Upper lobe of left lung (tissue), 6 donors: ENCODE measurements around the gene VWA7. TPM values are rescaled to one million over a fixed set of nuclear protein-coding genes. Genes with fewer than 3 reads are reported as not detected.

ENCODE experiments used
- ATAC-seq, 2 donors: fragments of 200-7000 bp; cut with Tn5 transposase; one replicate each; pipeline ENCODE4 v1.9.1; 2022; ENCODE audit warnings: mild to moderate bottlenecking in 2 of 2, moderate library complexity in 2 of 2; ENCODE audit not compliant: low FRiP score in 2 of 2
- DNase-seq, 2 donors: peaks; one replicate each; pipeline ENCODE4 v3.0.0-alpha.2; 2019 to 2020
- H3K27ac ChIP-seq, 4 donors: fragments of 200-600 bp; sonication (generic); one replicate each; pipeline ENCODE4 v1.5.1; 2016 to 2019
- H3K27me3 ChIP-seq, 4 donors: fragments of 200-600 bp; sonication (generic); one replicate each; pipeline ENCODE4 v1.5.1; 2017 to 2019
- H3K36me3 ChIP-seq, 4 donors: fragments of 200-600 bp; sonication (generic); one replicate each; pipeline ENCODE4 v1.5.1; 2016 to 2019
- H3K4me1 ChIP-seq, 4 donors: fragments of 200-600 bp; sonication (generic); one replicate each; pipeline ENCODE4 v1.5.1; 2018 to 2019
- H3K4me3 ChIP-seq, 4 donors: fragments of 200-600 bp; sonication (generic); one replicate each; pipeline ENCODE4 v1.5.1; 2017 to 2019; ENCODE audit warnings: mild to moderate bottlenecking in 2 of 4, moderate library complexity in 1 of 4
- H3K9me3 ChIP-seq, 4 donors: fragments of 200-600 bp; sonication (generic); one replicate each; pipeline ENCODE4 v1.5.1; 2018 to 2019
- CTCF ChIP-seq, 6 experiments: fragments of 450-650 bp in 4 of 6; fragments of 200-600 bp in 2 of 6; sonication (generic) in 2 of 6; IDR thresholded peaks; one replicate each; pipeline ENCODE4 v1.5.1; 2016 to 2019; ENCODE audit warnings: antibody characterized with exemption in 6 of 6
- EP300 ChIP-seq, 4 donors: sonication (generic); formaldehyde crosslinking; IDR thresholded peaks; one replicate each; pipeline ENCODE4 v1.5.1; 2017; ENCODE audit warnings: antibody characterized with exemption in 4 of 4, control low read depth in 2 of 4
- POLR2A ChIP-seq, 4 donors: fragments of 450-650 bp; IDR thresholded peaks; one replicate each; pipeline ENCODE4 v1.5.1; 2016 to 2017; ENCODE audit warnings: antibody characterized with exemption in 4 of 4, mild to moderate bottlenecking in 2 of 4
- POLR2AphosphoS5 ChIP-seq, 2 donors: sonication (generic); formaldehyde crosslinking; IDR thresholded peaks; one replicate each; pipeline ENCODE4 v1.5.1; 2017; ENCODE audit warnings: antibody characterized with exemption in 2 of 2
- WGBS, 2 donors: methylation state at CpG; one replicate each; pipeline ENCODE4 v1.1.5; 2017 to 2018; 5-methylcytosine and 5-hydroxymethylcytosine counted together
- total RNA-seq, 6 donors: library from RNA; depleted of rRNA in 4 of 6; stranded (reverse); fragments of >200 nt in 4 of 6; gene quantifications; one replicate each; pipeline versions ENCODE4 v1.1.0 to v1.2.1, GENCODE V29; 2016 to 2021
- donor health status: DM: no; HTN: no; CAD: no; lungs with moderate emphysema.
- donor health status: DM: no; HTN: yes; CAD: no; lungs with severe emphysema.

Gene VWA7
- total RNA-seq, 6 donors from 2014 or later: 4.0 to 7.4 (median 6.6) TPM

GRCh38 chr6:31750411-31751022 lies 26.6 kb downstream of the VWA7 start:
- Histone ChIP-seq H3K4me3 (no peak overlapping the region), H3K27ac (no peak overlapping the region), H3K4me1 (no peaks in the 10 kb centered on the region), H3K9me3 (no peaks in the 10 kb centered on the region), H3K36me3 (no peaks in the 10 kb centered on the region), H3K27me3 (no peaks in the 10 kb centered on the region)
- TF ChIP-seq CTCF (IDR thresholded peaks at IDR 0.05): no peak
- no peak for TF ChIP-seq POLR2A (IDR thresholded peaks at IDR 0.05)
- no peak for TF ChIP-seq EP300 (IDR thresholded peaks at IDR 0.05)
- no peak for TF ChIP-seq POLR2AphosphoS5 (IDR thresholded peaks at IDR 0.05)
- DNase-seq (no peak), ATAC-seq (no peak)
- WGBS, 2 donors: 86 to 88% methylated on average over 7 of the region's 7 CpGs

GRCh38 chr6:31749301-31750036 lies 27.7 kb downstream of the VWA7 start:
- no peak for TF ChIP-seq POLR2AphosphoS5 (IDR thresholded peaks at IDR 0.05)
- H3K4me1 ChIP-seq: no peaks in the 10 kb centered on the region
- no peak overlapping the region for H3K4me3 ChIP-seq
- no peaks in the 10 kb centered on the region for H3K36me3 ChIP-seq
- no peak overlapping the region for H3K27ac ChIP-seq
- ATAC-seq: no peak
- WGBS, 2 donors: 92 to 95% methylated on average over 8 of the region's 8 CpGs
- H3K27me3 ChIP-seq: no peaks in the 10 kb centered on the region
- DNase-seq: no peak
- H3K9me3 ChIP-seq: no peaks in the 10 kb centered on the region

GRCh38 chr6:31744422-31744821 lies 32.7 kb downstream of the VWA7 start:
- H3K9me3 ChIP-seq: no peaks in the 10 kb centered on the region
- H3K27me3 ChIP-seq: no peaks in the 10 kb centered on the region
- no peak overlapping the region for H3K4me3 ChIP-seq
- DNase-seq: no peak
- WGBS, 2 donors: 53 to 59% methylated on average over 1 of the region's 1 CpG
- peaks cover 8 to 12% (median 10%) of the 10 kb centered on the region in 4 donors for H3K4me1 ChIP-seq
- H3K27ac ChIP-seq: no peak overlapping the region
- TF ChIP-seq EP300 (IDR thresholded peaks at IDR 0.05) (no peak), POLR2AphosphoS5 (IDR thresholded peaks at IDR 0.05) (no peak), CTCF (IDR thresholded peaks at IDR 0.05) (no peak), POLR2A (IDR thresholded peaks at IDR 0.05) (no peak)
- H3K36me3 ChIP-seq: no peaks in the 10 kb centered on the region
- ATAC-seq: no peak

- TF ChIP-seq CTCF (IDR thresholded peaks at IDR 0.05): no peak
- TF ChIP-seq POLR2A (IDR thresholded peaks at IDR 0.05): no peak
- TF ChIP-seq EP300 (IDR thresholded peaks at IDR 0.05): no peak
- no peak for TF ChIP-seq POLR2AphosphoS5 (IDR thresholded peaks at IDR 0.05)
- ATAC-seq (no peak), DNase-seq (no peak)
- Histone ChIP-seq H3K36me3 (no peaks in the 10 kb centered on the region), H3K4me3 (no peak overlapping the region), H3K4me1 (peaks cover 23 to 27% (median 26%) of the 10 kb centered on the region in 4 donors), H3K9me3 (no peaks in the 10 kb centered on the region), H3K27me3 (no peaks in the 10 kb centered on the region), H3K27ac (no peak overlapping the region)
- 85 to 91% methylated on average over 3 of the region's 3 CpGs for WGBS, 2 donors
Observed at GRCh38 chr6:31742894-31743293, 34.2 kb downstream of the VWA7 start.

GRCh38 chr6:31741815-31742214 lies 35.3 kb downstream of the VWA7 start:
- no peaks in the 10 kb centered on the region for H3K36me3 ChIP-seq
- DNase-seq (no peak), ATAC-seq (no peak)

More at GRCh38 chr6:31741815-31742214, 35.3 kb downstream of the VWA7 start:
- H3K27me3 ChIP-seq: no peaks in the 10 kb centered on the region
- H3K4me3 ChIP-seq: no peak overlapping the region
- no peaks in the 10 kb centered on the region for H3K9me3 ChIP-seq
- WGBS, 2 donors: 92 to 98% methylated on average over 2 of the region's 2 CpGs
- TF ChIP-seq CTCF (IDR thresholded peaks at IDR 0.05) (no peak), EP300 (IDR thresholded peaks at IDR 0.05) (no peak), POLR2A (IDR thresholded peaks at IDR 0.05) (no peak)
- H3K4me1 ChIP-seq: peaks cover 33 to 38% (median 36%) of the 10 kb centered on the region in 4 donors
- H3K27ac ChIP-seq: no peak overlapping the region
